HUES64 (cell line): ENCODE measurements around the gene MTMR12.

Source experiments
- H3K27ac ChIP-seq: 2 replicates; pipeline ENCODE4 v1.7.0; 2013; ENCODE audit warnings: low read depth, low read length, inconsistent platforms
- H3K27me3 ChIP-seq: 2 replicates; pipeline ENCODE4 v1.6.1; 2013; ENCODE audit warnings: mild to moderate bottlenecking, low read length; ENCODE audit not compliant: insufficient read depth
- H3K36me3 ChIP-seq: 2 replicates; pipeline ENCODE4 v1.6.1; 2013; ENCODE audit warnings: mild to moderate bottlenecking, low read length; ENCODE audit not compliant: insufficient read depth
- H3K4me1 ChIP-seq: 2 replicates; pipeline ENCODE4 v1.6.1; 2013; ENCODE audit warnings: mild to moderate bottlenecking, low read length, moderate library complexity; ENCODE audit not compliant: insufficient read depth
- H3K4me3 ChIP-seq: 2 replicates; pipeline ENCODE4 v1.5.1; 2013; ENCODE audit warnings: mild to moderate bottlenecking, low read length, moderate library complexity
- H3K9ac ChIP-seq: 2 replicates; pipeline ENCODE4 v1.6.1; 2013; ENCODE audit warnings: mild to moderate bottlenecking, low read depth, low read length
- H3K9me3 ChIP-seq: 2 replicates; pipeline ENCODE4 v1.6.1; 2013; ENCODE audit warnings: low read depth, low read length; ENCODE audit not compliant: insufficient read depth
- WGBS: fragments of 150-250, 120-280 bp; methylation state at CpG from one replicate; pipeline ENCODE4 v1.1.7; 2013; ENCODE audit warnings: missing lambda C conversion rate; 5-methylcytosine and 5-hydroxymethylcytosine counted together

MTMR12 gene

DNA sequence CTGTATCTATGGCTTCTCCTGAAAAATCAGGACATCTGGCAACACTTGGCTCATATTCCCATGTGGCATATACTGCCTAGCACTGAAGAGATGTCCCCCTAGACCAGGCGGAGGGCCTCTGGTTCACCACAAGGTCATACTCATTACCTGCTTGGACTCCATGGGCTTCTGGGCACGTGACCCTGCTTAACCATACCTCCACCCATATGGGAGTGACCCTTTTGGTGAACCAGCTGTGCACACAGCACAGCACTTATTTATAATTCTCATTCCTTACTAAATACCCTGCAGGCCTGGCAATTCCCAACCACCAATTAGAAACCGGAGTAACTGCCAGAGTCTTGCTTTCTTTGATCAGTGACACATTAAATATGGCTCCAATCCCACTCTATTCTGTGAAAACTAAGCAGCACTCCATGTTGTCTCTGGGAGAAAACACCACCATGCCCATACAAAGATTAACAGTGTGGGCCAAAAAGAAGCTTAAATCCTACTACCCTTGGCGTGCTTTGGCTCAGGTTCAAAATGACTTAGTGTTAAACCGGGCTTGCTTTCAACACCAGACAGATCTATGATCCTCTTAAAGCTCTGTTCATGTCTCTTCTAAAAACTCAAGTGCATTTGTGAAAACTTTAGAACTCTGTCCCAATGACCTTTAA, 57.7 kb downstream of the MTMR12 start:
- no peaks in the 10 kb centered on the region for H3K9me3 ChIP-seq
- H3K4me1 ChIP-seq = no peaks in the 10 kb centered on the region
- 93% methylated on average over 5 of the region's 5 CpGs for WGBS
- H3K9ac ChIP-seq = no peak overlapping the region
- no peak overlapping the region for H3K27ac ChIP-seq
- H3K27me3 ChIP-seq = no peaks in the 10 kb centered on the region
- H3K36me3 ChIP-seq = peaks cover 92% of the 10 kb centered on the region
- H3K4me3 ChIP-seq = no peak overlapping the region

GRCh38 chr5:32251871-32252458, 60.8 kb downstream of the MTMR12 start:
- no peak overlapping the region for H3K27ac ChIP-seq
- H3K9ac ChIP-seq = no peak overlapping the region
- H3K27me3 ChIP-seq = no peaks in the 10 kb centered on the region
- 89% methylated on average over 8 of the region's 8 CpGs for WGBS
- no peaks in the 10 kb centered on the region for H3K9me3 ChIP-seq
- no peak overlapping the region for H3K4me3 ChIP-seq
- H3K36me3 ChIP-seq = peaks cover 94% of the 10 kb centered on the region
- no peaks in the 10 kb centered on the region for H3K4me1 ChIP-seq

- no peaks in the 10 kb centered on the region for H3K9me3 ChIP-seq
- H3K27me3 ChIP-seq = no peaks in the 10 kb centered on the region
- no peak overlapping the region for H3K4me3 ChIP-seq
- peaks cover 90% of the 10 kb centered on the region for H3K36me3 ChIP-seq
- no peak overlapping the region for H3K27ac ChIP-seq
- H3K9ac ChIP-seq = no peak overlapping the region
- 89% methylated on average over 2 of the region's 2 CpGs for WGBS
- no peaks in the 10 kb centered on the region for H3K4me1 ChIP-seq
Observed at GRCh38 chr5:32249668-32250067, 63.1 kb downstream of the MTMR12 start.

DNA sequence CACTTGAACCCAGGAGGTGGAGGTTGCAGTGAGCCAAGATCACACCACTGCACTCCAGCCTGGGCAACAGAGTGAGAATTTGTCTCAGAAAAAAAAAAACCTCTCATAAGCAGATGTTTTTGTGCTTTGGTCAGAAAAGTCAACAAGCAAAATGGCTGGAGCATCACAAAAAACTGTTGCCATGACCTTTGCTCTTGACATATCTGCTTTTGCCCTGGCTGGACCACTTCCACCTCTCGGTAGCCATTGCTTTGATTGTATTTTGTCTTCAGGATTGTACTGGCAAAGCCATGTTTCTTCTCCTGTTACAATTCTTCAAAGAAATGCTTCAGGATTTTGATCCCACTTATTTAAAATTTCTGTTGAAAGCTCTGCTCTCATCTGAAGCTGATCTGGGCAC, 67.0 kb downstream of the MTMR12 start:
- 94% methylated on average over 1 of the region's 1 CpG for WGBS
- H3K9me3 ChIP-seq = no peaks in the 10 kb centered on the region
- peaks cover 94% of the 10 kb centered on the region for H3K36me3 ChIP-seq
- no peaks in the 10 kb centered on the region for H3K4me1 ChIP-seq
- no peak overlapping the region for H3K9ac ChIP-seq
- no peak overlapping the region for H3K4me3 ChIP-seq
- no peaks in the 10 kb centered on the region for H3K27me3 ChIP-seq
- no peak overlapping the region for H3K27ac ChIP-seq

GRCh38 chr5:32244017-32244416, 68.7 kb downstream of the MTMR12 start:
- WGBS = 96% methylated on average over 6 of the region's 6 CpGs
- H3K9ac ChIP-seq = no peak overlapping the region
- H3K27ac ChIP-seq = no peak overlapping the region
- H3K4me3 ChIP-seq = no peak overlapping the region
- H3K4me1 ChIP-seq = no peaks in the 10 kb centered on the region
- H3K9me3 ChIP-seq = no peaks in the 10 kb centered on the region
- H3K36me3 ChIP-seq = peaks cover 80% of the 10 kb centered on the region
- H3K27me3 ChIP-seq = no peaks in the 10 kb centered on the region

GRCh38 chr5:32241034-32241783, 71.5 kb downstream of the MTMR12 start:
- Histone ChIP-seq H3K36me3 (peaks cover 76% of the 10 kb centered on the region), H3K4me3 (no peak overlapping the region), H3K27ac (no peak overlapping the region), H3K9ac (no peak overlapping the region), H3K9me3 (no peaks in the 10 kb centered on the region), H3K4me1 (no peaks in the 10 kb centered on the region), H3K27me3 (no peaks in the 10 kb centered on the region)
- 92% methylated on average over 7 of the region's 7 CpGs for WGBS

GRCh38 chr5:32239385-32239784, 73.4 kb downstream of the MTMR12 start:
- Histone ChIP-seq H3K4me3 (no peak overlapping the region), H3K4me1 (no peaks in the 10 kb centered on the region), H3K9ac (no peak overlapping the region), H3K36me3 (peaks cover 80% of the 10 kb centered on the region), H3K9me3 (no peaks in the 10 kb centered on the region), H3K27ac (no peak overlapping the region), H3K27me3 (no peaks in the 10 kb centered on the region)
- 95% methylated on average over 5 of the region's 5 CpGs for WGBS

DNA sequence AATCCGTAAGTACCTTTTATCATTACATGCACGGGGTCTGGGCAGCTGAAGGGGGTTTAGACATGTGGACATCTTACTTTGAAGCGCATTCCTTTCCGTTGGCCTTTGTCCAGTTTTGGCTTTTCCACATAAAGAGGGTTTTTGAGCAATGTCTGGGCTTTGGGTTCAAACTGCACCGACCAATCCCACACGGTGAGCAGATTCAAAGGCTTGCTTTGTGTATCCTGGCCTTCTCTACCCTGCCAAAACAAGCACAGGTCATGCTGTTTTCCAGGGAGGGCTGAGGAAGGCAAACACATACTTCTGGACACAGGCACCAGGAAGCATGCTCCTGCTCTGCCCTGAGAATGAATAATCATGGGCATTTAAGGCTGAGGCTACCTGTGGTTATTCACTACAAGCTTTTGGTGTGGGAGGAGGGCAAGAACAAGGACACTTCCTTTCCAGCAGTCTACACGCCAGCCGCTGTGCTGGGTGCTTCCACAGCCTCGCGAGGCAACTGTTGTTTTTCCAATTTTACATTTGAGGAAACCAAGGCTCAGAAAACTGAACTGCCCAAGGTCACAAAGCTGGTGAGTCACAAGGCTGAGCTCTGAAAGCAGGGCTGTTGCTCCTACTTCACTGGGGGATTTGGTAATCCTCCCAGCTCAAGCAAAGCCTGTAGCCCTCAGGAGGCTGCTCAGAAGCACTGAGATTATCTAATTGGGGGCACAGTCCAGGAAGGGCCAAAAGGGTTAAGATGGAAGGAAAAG, 78.9 kb downstream of the MTMR12 start:
- WGBS = 94% methylated on average over 10 of the region's 10 CpGs
- no peaks in the 10 kb centered on the region for H3K9me3 ChIP-seq
- no peak overlapping the region for H3K9ac ChIP-seq
- H3K27ac ChIP-seq = no peak overlapping the region
- no peaks in the 10 kb centered on the region for H3K27me3 ChIP-seq
- H3K4me3 ChIP-seq = no peak overlapping the region
- peaks cover 81% of the 10 kb centered on the region for H3K36me3 ChIP-seq
- H3K4me1 ChIP-seq = no peaks in the 10 kb centered on the region

DNA sequence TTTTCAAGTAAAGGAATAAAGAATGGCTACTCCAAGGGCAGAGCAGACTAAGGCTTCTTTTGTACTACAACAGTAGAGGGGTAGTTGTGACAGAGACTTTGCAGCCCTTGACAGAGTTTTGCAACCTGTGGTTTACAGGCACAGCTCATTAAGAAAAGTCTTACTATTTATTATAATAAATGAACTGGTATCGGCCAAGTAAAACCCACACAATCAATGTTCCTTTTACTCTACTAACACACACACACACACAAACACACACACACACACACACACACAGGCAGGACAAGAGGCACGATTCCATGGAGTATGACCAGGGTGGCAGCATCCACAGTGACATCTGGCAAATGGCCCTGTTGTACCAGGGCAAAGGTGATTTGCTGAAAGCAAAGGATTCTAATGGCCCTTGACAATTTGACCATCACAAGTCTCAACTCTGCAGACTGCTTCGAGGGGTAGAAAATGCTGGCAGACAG, 79.5 kb downstream of the MTMR12 start:
- WGBS = 89% methylated on average over 3 of the region's 3 CpGs
- Histone ChIP-seq H3K36me3 (peaks cover 79% of the 10 kb centered on the region), H3K27me3 (no peaks in the 10 kb centered on the region), H3K4me1 (no peaks in the 10 kb centered on the region), H3K4me3 (no peak overlapping the region), H3K27ac (no peak overlapping the region), H3K9me3 (no peaks in the 10 kb centered on the region), H3K9ac (no peak overlapping the region)

- WGBS = 89% methylated on average over 11 of the region's 11 CpGs
- no peaks in the 10 kb centered on the region for H3K27me3 ChIP-seq
- H3K36me3 ChIP-seq = peaks cover 79% of the 10 kb centered on the region
- no peak overlapping the region for H3K4me3 ChIP-seq
- H3K27ac ChIP-seq = 0 out of 2 replicates have a peak overlapping the region, but pooled peaks have one; percentile 1
- H3K9ac ChIP-seq = no peak overlapping the region
- H3K9me3 ChIP-seq = no peaks in the 10 kb centered on the region
- H3K4me1 ChIP-seq = no peaks in the 10 kb centered on the region
Observed at GRCh38 chr5:32232441-32233219, 80.1 kb downstream of the MTMR12 start.
